ENCODE measurements around the gene RBM26.
"Not testable (repeated sequence)": the region's sequence is repeated elsewhere in the genome, so short reads cannot be mapped to it uniquely, and the experiment has no call there.

RBM26 gene

DNA sequence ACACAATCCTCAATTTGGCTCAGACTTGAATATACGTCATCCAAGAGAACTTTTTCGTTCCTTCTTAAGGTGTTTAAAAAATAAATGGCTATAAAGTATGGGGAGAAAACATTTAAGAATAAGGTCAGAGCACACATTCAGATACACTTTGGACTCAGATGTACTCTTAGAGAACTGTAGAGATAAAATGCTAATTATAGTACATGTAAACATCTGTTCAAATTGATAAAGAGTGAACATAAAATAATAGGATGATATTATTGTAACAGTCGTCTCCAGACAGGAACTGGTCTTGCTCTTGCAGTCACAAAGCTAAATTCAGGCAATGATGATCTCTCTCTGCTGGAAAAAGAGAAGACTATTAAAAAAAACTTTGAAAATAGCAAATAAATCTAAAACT lies 91.4 kb downstream of the RBM26 start:
- DNase-seq: no peak

DNA sequence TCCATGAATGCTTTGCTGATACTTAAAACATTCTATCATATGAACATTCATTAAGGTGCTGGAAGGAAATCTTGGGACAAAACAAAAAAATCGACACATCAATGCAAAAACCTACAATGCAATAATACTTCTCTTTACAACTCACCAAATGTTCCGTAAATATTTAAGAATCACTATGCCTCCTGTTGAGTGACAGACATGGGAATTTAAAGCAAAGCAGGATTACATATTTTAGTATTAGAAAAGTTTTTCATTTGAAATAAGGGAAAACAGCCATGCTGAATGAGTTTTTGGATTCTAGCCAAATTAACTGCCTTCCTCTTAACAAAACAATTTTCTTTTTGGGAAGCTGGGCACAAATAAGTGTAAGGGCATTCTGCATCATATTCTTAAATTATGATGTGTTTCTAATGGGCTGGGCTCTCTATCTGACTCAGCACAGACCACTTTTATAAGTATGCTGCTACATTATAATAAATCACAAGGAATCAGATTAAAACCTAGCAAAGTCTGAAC lies 93.7 kb downstream of the RBM26 start:
- DNase-seq: no peak

DNA sequence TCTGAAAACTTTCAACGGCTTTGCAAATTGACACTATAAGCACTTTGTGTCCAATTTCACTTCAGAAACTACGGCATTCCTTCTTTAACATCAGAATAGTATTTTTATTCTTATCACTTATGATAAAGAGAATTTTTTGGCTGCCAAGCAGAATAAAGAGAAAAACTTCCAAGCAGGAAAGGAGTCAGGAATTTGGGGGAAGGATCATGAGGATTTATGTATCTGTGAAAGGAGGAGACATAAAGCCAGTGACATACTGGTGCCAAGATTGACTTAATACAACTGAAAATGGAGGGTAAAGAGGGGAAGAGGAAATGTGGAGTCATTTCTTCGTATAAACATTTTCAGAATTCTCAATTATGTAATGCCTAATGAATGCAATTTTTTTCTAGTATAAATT lies 94.7 kb downstream of the RBM26 start:
- no peak for DNase-seq

DNA sequence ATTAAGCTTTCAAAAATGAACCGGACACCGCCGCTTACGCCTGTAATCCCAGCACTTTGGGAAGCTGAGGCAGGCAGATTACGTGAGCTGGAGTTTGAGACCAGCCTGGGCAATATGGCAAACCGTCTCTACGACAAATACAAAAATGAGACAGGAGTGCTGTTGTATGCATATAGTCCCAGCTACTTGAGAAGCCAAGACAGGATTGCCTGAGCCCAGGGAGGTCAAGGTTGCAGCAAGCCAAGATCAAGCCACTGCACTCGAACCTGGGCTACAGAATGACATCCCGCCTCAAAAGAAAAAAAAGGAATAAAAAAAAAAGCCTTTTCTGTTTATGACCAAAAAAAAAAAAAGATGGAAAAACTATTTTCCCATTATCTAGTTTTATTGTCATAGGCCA lies 96.4 kb downstream of the RBM26 start:
- no peak for DNase-seq

- DNase-seq: no peak
Observed at GRCh38 chr13:79307866-79308298, 98.2 kb downstream of the RBM26 start.

- DNase-seq: no peak
Observed at GRCh38 chr13:79307433-79307861, 98.6 kb downstream of the RBM26 start.

GRCh38 chr13:79306650-79307049 lies 99.4 kb downstream of the RBM26 start:
- no peak for DNase-seq

DNA sequence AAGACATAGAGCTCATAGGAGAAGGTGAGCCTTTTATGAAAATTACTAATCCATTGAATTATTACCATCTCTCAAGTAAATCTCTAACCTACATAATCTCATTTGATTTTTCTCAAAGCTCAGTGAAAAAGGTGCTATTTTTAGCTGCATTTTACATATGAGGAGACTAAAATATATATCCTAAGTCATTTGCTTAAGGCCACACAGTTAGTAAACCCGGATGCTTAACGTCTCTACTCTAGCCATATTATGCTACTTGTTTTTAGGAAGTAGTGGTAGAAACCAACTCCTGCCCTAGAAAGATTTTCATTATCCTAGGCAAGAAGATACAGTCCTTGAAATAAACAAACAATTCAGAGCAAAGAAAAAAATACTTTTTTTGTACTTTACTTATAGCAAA lies 108.9 kb downstream of the RBM26 start:
- no peak for DNase-seq

DNA sequence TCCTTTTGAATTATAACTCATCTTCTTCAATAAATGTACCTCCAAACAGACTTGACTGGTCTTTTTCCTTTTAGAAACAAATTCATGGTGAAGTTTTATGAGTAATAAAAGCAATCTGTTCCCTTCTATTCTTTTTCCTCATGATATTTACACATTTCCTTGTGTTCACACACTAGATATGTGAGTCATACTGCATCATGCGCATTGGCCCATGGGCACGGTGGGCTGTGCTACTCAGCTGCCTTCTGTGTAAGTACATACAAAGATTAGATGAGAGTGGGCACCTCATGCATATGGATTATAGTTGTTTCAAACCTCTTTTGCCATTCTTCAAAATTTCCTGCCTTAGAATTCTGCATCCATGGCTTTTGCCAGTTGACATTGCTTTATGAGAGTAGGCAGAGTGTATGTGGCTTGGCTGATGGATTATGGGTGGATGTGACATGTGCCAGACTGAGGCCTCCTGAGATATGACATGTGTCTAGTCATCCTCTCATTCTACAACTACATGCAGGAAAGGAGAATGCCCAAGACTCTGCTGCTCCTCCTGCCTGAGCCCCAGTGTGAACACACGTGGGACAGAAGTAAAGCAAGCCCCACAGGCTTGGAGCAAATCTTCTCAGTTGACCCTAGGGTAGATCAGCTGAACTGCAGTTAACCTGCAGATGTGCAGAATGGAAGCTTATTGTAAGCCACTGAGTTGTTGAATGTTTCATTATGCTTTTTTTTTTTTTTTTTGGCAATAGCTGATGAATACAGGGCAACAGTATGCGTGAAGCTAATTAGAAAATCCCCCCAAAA lies 109.9 kb downstream of the RBM26 start:
- DNase-seq: no peak

DNA sequence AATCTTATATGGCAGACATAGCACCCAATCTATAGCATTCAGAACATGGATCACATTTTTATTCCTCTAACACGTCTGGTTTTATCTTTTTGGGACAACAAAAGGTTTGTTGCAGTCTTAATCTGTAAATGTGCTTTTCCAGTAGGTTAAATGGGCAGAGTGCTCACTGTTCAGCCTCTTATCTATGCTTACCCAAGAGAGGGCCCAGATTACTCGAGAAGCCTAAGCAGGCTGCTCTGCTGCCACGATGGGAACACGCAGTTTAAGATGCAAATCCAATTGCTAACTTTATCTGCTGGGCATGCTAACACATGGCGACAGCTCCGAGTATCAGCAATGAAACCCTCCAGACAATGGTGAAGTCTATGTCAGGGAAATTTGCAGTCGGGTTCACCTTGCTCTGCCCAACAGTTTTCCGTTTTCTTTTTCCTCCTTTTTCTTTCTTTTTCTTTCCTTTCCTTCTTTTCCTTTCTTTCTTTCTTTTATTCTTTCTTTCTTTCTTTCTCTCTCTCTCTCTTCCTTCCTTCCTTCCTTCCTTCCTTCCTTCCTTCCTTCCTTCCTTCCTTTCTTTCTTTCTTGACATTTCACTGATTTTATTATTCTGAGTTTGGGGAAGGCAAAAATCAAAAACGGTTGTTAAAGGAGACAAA lies 115.3 kb downstream of the RBM26 start:
- no peak for DNase-seq

DNA sequence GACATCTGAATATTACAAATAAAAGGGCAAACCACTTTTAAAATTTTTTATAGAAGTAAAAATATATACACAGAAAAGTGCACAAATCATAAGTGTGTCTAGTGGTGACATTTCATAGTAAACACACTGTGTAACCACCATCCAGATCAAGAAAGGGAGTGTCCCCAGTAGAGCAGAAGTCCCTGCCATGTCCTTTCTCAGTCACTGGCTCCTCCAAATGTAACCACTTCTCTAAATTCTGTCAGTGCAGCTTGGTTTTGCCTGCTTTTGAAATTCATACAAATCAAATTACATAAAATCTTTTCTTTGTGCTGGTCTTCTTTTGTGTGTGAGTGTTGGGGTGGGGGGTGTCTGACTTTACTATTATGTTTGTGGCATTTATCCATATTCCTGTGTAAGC lies 116.5 kb downstream of the RBM26 start:
- no peak for DNase-seq

DNA sequence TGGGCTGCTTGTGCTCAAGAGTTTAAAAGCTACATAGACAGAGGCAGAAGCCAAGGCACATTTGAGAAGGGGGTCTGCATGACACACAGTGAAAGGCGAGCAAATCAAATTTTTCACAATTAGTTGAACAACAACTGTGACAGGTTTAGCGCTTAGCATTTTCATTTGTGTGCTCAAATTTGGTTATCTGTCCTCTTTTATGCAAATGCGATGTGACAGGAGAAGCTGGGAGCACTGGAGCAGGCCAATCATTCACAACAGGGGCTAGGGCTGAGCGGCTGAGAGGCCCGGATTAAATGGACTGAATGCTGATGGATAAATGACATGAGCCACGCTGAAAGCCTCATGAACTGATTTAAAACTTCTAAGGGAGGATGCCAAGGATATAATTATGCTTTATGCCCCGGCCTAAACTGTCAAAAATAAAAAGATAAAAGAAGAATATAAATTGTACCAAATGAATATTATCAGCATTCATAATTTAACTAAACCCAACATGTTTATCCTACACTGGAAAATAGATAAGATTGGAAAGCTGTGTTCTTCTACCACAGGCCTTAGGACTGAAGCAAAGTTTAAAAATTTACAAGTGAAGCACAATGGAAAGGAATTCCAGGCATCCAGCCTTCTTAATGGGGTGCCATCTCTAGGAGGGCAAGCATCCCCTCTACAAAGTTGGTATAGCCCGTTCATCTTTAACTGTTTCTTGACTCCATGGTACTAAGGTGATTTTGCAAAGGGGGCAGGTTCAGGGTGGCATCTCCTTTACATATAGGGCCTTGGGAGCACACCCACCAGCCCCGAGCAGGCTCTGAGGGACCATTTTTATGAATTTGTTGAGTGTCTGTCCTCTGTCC lies 117.9 kb downstream of the RBM26 start:
- DNase-seq: no peak

GRCh38 chr13:79285159-79285558 lies 120.9 kb downstream of the RBM26 start:
- no peak for DNase-seq

DNA sequence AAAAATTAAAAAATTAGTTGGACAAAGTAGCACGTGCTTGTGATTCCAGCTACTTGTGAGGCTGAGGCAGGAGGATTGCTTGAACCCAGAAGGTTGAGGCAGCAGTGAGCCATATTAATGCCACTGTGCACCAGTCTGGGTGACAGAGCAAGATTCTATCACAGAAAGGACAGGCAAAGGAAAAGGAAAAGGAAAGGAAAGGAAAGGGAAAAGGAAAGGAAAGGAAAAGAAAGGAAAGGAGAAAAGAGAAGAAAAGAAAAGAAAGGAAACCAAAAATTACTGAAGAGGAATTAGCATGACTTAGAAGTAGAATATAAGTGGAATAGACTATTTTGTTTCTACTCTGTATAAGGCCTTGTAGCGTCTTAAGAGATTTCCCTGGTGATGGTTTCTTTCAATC lies 122.3 kb downstream of the RBM26 start:
- DNase-seq: no peak

- no peak for DNase-seq
Observed at GRCh38 chr13:79282976-79283375, 123.1 kb downstream of the RBM26 start.

DNA sequence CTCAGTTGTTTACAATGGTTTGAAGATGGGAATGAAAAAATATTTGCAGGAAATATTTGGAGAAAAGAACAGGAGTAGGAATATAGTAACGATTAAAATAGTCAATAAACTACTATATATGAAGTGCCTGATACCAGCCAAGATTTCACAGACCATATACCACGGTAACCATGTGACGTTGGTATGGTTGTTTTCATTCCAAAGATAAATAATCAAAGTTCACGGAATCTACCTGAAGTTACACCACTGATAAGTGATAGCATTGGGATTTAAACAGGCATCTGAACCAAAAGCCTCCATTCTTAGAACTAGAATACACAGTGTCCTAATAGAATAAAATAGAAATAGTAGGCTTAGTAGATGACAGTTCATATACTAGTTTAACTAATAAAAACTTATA lies 123.5 kb downstream of the RBM26 start:
- no peak for DNase-seq

GRCh38 chr13:79281339-79281747 lies 124.7 kb downstream of the RBM26 start:
- DNase-seq: no peak

- not testable (repeated sequence) for DNase-seq
Observed at GRCh38 chr13:79279735-79280134, 126.3 kb downstream of the RBM26 start.

DNA sequence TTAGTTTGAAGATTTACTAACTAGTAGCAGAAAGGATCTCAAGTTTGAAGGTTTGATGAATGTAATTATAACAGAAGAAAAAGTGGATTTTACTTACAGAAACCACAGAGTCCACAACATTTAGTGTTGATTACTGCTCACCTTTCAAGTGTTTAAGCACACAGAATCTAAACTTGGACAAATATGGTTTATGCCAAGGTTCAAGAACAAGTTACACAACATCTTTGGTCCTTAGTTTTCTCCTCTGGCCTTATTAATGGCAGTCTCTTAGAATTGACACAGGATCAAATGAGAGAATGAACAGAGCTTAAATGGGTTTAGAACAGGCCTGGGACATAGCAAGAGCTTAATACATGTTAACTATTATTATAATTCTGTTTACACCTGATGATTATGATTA lies 133.0 kb downstream of the RBM26 start:
- no peak for DNase-seq

DNA sequence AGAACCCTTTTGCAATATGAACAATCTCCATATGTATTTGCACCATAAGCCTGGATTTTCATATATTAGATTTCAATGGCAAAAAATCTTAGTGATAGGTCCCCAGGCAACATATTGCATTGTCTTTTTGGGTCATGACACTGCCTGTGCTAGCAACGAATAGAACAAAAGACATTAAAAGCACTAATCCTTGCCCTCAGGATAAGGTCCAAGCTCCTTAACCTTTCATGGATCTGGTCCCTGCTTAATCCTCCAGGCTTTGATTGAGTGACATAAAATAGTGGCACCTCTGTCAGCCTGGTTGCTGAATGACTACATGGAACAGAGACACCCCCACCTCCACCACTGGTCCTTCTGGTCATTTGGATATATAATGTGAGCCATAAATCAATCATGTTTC lies 134.4 kb downstream of the RBM26 start:
- no peak for DNase-seq

- DNase-seq: no peak
Observed at GRCh38 chr13:79270859-79271258, 135.2 kb downstream of the RBM26 start.
